NOMO-1 (cell line): ENCODE data around the gene STK25.
"Not testable (repeated sequence)": the region's sequence is repeated elsewhere in the genome, so short reads cannot be mapped to it uniquely, and the experiment has no call there.

Experiments used
- DNase-seq, 2 experiments: peaks; one replicate each; lab custom pipeline; 2025; ENCODE audit not compliant: unreplicated experiment in 2 of 2; lab: John Stamatoyannopoulos, UW

Gene STK25

GRCh38 chr2:241540401-241540770 lies 32.0 kb upstream of the STK25 start:
- no peak for DNase-seq

GRCh38 chr2:241539616-241540374 lies 31.4 kb upstream of the STK25 start:
- DNase-seq: no peak

DNA sequence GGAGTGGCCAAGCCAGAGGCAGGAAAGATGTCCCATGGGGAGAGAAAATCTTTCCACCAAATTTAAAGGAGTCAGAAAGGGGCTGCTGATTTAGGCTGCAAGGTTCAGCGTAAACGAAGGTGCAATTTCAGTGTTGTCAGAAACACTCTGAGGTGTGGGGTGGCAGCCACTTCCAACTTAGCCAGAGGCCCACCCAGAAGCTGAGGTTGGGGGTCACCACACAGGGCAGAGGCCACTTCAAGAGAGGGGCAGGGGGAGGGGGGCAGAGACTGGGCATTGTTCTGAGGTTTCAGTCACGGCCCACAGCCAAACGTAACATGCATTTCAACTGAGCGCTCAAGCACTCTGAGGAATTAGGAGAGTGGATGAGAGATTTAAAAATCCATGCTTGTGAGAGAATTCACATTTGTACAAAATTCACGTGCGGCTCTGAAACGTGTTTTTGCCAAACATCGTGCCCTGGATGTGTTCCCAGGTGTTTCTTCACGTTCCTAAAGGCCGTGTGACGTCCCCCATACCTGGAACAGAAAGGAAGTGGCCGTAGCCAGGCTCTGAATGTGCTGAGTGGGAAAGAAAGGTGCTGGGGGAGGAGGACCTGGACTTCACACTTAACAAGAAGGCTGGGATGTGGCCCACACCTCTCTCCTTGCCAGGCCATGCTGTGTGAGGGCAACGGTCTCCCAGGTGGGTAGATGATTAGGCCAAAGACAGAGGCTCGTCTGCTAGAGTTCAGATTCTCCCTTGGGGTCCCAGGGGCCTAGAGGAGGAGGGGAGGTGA lies 30.6 kb upstream of the STK25 start:
- DNase-seq: no peak

DNA sequence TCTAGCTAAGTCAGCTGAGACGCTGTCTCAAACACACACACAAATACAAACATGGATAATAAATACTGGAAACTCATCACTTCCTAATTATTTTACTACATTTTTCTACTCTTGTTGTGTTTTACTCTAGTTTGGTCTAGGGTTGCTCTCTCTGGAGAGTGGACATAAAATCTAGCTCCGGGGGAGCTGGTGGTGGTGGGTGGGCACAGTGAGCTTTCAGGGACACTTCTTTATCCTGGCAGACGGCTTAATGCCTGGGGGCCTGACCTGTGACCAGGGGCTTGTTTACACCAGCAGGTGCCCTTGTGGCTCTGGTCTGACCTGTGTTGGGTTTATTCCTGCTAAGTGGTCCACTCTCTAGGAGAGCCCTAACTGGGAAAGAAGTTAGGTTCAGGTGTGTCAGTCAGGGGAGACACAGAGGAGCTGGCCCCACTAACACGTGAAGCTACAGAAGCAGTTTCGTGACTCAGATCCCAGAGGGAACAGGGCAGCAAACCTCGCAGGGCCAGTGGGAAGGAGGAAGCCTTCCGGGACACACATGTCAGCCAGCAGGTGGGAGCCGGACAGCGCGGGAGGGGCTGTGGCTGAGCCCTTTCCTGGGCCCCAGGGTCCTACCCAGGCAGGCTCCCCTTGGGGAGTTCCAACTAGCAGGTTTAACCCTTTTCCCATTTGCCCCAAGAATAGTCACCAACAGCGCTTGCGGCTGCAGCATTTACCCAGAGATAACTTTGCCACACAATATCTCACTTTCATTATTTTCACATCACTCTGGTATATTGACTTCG lies 27.7 kb upstream of the STK25 start:
- no peak for DNase-seq

DNA sequence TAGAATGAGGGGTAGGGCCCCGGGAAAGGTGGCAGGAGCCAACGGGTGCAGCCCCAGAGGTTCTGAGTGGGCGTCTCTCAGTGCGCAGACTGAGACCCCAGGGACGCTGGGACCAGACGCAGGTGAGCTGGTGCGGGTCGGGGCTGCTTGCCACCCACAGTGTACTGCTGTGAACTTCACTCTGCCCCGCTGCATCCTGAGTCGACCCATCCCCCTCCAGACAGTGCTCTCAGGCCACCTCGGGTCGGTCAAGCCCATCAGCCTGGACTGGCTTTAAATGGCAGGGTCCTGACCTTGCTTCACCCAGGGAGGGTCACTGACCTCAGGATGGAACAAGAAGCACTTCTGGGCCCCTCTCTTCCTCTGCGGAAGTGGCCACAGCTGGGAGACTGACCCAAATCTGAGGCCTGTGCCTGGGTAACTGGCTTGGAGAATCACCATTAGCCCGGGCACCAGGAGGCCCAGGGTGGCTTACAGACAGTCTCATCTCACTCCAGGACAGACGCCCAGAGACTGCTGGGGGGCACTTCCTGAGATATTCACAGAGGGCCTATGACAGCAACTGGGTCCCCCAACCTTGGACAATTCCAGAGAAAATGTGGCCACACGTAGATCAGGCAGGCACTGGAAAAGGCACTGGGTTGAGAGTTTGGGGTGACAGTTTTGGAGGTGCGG lies 26.5 kb upstream of the STK25 start:
- DNase-seq: no peak

- no peak for DNase-seq
Measured at GRCh38 chr2:241534293-241534692, 25.9 kb upstream of the STK25 start.

GRCh38 chr2:241532733-241533601 lies 24.6 kb upstream of the STK25 start:
- DNase-seq: no peak

DNA sequence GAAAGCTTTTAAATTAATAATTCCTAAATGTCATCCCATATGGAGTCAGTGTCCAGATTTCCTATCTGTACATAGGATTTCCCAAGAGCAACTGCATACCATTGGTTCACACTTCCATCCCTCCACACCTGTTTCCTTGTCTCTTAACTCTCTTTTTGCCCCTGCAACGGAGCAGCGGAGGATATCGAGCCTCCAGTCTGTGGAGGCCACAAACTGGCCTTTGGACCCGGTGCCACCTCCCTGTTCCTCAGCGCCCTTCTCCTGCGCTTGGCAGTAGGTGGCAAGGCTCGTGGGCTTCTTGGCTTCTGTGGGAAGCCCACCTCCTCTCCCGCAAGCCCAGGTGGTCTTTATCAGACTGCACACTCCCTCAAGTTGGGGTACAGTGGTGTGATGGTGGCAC lies 23.8 kb upstream of the STK25 start:
- DNase-seq: no peak

DNA sequence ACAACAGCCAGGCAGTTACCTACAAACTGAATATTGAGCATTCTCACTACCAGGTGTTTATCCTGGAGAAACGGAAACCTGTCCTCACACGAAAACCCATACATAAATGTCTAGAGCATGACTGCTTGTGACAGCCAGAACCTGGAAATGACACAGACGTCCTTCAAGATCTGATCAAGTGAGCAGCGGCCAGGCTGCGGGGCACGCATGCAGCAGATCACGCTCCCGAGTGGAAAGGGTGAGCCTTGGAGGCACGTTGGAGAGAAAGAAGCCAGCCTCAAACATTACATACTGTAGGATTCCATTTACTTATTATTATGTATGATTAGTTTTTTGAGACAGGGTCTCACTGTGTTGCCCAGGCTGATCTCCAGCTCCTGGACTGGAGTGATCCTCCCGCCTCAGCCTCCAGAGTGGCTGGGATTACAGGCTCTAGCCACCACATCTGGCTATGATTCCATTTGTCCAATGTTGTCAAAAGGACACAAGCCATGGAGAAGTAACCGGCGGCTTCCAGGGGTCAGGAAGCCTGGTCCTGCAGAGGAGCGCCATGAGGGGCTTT lies 22.9 kb upstream of the STK25 start:
- DNase-seq: no peak

DNA sequence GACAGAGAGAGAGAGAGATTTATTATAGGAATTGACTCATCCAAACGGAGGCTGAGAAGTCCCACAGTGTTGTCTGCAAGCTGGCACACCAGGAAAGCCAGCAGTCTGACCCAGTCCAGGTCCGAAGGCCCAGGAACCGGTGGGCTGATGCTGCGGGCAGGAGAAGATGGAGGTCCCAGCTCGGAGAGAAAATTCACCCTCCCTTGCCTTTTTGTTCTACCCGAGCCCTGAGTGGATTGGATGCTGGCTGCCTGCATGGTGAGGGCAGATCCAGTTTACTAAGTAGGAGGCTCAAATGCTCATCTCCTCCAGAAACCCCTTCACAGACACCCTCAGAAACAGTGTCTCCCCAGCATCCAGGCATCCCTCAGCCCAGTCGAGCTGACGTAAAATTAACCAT lies 22.2 kb upstream of the STK25 start:
- DNase-seq: no peak

- DNase-seq: not testable (repeated sequence)
Measured at GRCh38 chr2:241525818-241526780, 17.7 kb upstream of the STK25 start.

- DNase-seq: no peak
Measured at GRCh38 chr2:241522477-241522876, 14.1 kb upstream of the STK25 start.

DNA sequence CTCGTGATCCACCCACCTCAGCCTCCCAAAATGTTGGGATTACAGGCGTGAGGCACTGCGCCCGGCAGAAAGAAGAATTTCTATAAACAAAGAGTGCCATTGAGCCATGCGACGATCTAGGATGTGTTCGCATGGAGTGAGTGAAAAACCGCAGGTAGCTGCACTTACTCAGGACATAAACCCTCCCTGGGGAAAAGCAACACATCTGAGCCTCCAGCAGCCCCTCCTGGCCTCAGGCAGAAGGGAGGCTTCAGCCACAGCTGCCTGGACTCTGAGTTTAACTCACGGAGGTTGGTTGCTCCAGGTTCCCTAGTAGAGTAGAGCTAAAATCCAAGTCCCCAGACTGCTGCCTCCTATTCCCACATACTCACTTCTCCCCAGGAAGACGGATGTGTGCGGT lies 11.3 kb upstream of the STK25 start:
- no peak for DNase-seq

- no peak for DNase-seq
Measured at GRCh38 chr2:241517297-241517696, 8.9 kb upstream of the STK25 start.

DNA sequence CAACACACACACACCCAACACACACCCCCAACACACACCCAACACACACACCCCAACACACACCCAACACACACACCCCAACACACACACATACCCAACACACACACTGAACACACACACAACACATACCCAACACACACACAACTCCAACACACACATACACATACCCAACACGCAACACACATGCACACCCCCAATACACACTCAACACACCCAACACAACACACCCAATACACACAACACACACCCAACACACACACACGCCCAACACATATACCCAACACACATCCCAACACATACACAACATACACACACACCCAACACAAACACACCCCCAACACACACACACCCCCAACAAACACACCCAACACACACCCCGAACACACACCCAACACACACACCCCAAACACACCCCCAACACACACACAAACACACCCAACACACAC lies 8.2 kb upstream of the STK25 start:
- no peak for DNase-seq

DNA sequence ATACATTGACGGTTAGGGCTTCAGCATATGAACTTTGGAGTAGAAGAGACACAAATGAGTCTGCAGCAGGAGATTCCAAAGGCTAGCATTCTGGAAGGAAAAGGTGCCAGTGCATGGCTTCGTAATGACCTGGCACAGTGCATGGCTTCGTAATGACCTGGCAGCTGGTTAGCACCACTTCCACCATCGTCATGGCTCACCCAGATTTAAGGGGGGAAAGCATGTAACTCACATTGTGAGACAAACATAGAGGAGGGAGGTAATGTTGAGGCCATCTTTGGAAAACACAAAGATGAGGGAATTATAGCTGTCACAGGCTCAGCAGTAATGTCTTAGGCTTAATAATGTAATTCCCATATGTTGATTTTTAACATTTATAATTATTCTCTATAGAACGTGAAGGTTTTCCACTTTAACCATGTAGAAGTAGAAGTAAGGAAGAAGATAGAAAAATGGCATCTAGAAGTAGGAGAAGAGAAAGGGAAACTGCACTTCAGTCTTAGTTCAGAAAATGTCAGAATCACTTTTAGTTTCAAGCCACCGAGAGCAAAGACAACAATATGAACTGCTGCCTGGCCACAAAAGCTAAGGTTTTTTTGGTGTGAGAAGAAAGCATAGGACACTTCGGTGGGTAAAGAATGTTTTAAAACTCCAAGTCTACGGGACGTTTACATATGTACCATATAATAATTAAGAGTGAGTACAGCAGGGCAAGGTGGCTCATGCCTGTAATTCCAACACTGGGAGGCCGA lies 6.8 kb upstream of the STK25 start:
- DNase-seq: peak in 1 of 2 experiments; percentile 22

DNA sequence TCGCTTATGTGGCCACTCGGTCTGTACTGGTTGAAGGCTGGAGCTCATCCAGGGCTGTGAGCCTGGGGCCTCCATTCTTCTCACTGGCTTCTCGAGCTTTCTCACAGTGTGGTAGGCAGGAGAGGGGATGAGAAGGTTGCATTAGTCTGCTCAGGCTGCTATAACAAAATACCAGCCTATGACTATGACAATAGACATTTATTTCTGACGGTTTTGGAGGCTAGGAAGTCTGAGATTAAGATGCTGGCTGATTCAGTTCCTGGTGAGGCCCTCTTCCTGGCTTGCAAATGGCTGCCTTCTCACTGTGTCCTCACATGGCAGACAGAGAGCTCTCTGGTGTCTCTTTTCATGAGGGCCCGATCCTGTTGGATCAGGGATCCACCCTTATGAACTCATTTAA lies 6.2 kb upstream of the STK25 start:
- DNase-seq: no peak
